Hepatocyte (in vitro differentiated cells): ENCODE data around the gene TPH1. TPM values are rescaled to one million over a fixed set of nuclear protein-coding genes. Genes with fewer than 3 reads are reported as not detected.

Source experiments
- DNase-seq: peaks from one replicate; pipeline ENCODE4 v3.0.0-alpha.2; 2016; ENCODE audit warnings: low spot score
- H2AFZ ChIP-seq: fragments of 200-600 bp; sonication (generic); 2 replicates; pipeline ENCODE4 v1.6.0; 2016; ENCODE audit warnings: antibody characterized with exemption, mild to moderate bottlenecking
- H3K27ac ChIP-seq: fragments of 200-600 bp; sonication (generic); 2 replicates; pipeline ENCODE4 v1.5.1; 2016; ENCODE audit warnings: mild to moderate bottlenecking
- H3K27me3 ChIP-seq: fragments of 200-600 bp; sonication (generic); 2 replicates; pipeline ENCODE4 v1.6.1; 2016
- H3K36me3 ChIP-seq: fragments of 200-600 bp; sonication (generic); replicated peaks from 2 replicates; pipeline ENCODE4 v1.5.1; 2016; ENCODE audit warnings: low read depth; ENCODE audit not compliant: insufficient read depth
- H3K4me1 ChIP-seq: fragments of 200-600 bp; sonication (generic); 2 replicates; pipeline ENCODE4 v1.5.1; 2016; ENCODE audit warnings: mild to moderate bottlenecking, moderate library complexity; ENCODE audit not compliant: insufficient read depth
- H3K4me2 ChIP-seq: fragments of 200-600 bp; sonication (generic); 2 replicates; pipeline ENCODE4 v1.6.0; 2016
- H3K4me3 ChIP-seq: fragments of 200-600 bp; sonication (generic); 2 replicates; pipeline ENCODE4 v1.5.1; 2016; ENCODE audit warnings: mild to moderate bottlenecking
- H3K79me2 ChIP-seq: fragments of 200-600 bp; sonication (generic); 2 replicates; pipeline ENCODE4 v1.6.0; 2017; ENCODE audit warnings: mild to moderate bottlenecking
- H3K9me2 ChIP-seq: fragments of 200-600 bp; sonication (generic); replicated peaks from 2 replicates; pipeline ENCODE4 v1.6.0; 2017; ENCODE audit warnings: mild to moderate bottlenecking; ENCODE audit not compliant: insufficient read depth
- H3K9me3 ChIP-seq: fragments of 200-600 bp; sonication (generic); 2 replicates; pipeline ENCODE4 v1.5.1; 2016; ENCODE audit warnings: low read depth, mild to moderate bottlenecking
- H4K20me1 ChIP-seq: fragments of 200-600 bp; sonication (generic); 2 replicates; pipeline ENCODE4 v1.6.0; 2016; ENCODE audit warnings: mild to moderate bottlenecking; ENCODE audit not compliant: insufficient read depth, poor library complexity, severe bottlenecking
- CTCF ChIP-seq: fragments of 200-600 bp; sonication (generic); IDR thresholded peaks from 2 replicates; pipeline ENCODE4 v1.5.1; 2016; ENCODE audit warnings: antibody characterized with exemption, mild to moderate bottlenecking; ENCODE audit not compliant: poor library complexity
- EZH2 ChIP-seq: fragments of 200-600 bp; sonication (generic); IDR thresholded peaks from 2 replicates; pipeline ENCODE4 v1.6.1; 2016; ENCODE audit warnings: antibody characterized with exemption, mild to moderate bottlenecking, borderline replicate concordance
- EZH2phosphoT487 ChIP-seq: fragments of 200-600 bp; sonication (generic); IDR thresholded peaks from one replicate; pipeline ENCODE4 v1.6.1; 2018; ENCODE audit warnings: antibody characterized with exemption, mild to moderate bottlenecking, low read depth, moderate library complexity; ENCODE audit not compliant: unreplicated experiment, severe bottlenecking
- WGBS: methylation state at CpG from one replicate; pipeline ENCODE4 v1.1.6; 2016; ENCODE audit warnings: low lambda C conversion rate; ENCODE audit errors: missing lambda C conversion rate; 5-methylcytosine and 5-hydroxymethylcytosine counted together
- polyA plus RNA-seq: library from polyadenylated mRNA; unstranded; fragments of >200 nt; fragmentation: Nextera tagmentation; extraction: Ambion mirVana; gene quantifications from 2 replicates; pipeline ENCODE4 v1.2.1, GENCODE V29; 2016
- total RNA-seq: library from RNA; depleted of rRNA; stranded (reverse); fragments of >200 nt; gene quantifications from 2 replicates; pipeline ENCODE4 v1.2.3, GENCODE V29; 2014

TPH1 gene
- total RNA-seq (0.32 and 0.37 TPM in 2 replicates), polyA plus RNA-seq (not detected in 2 replicates)

- H3K9me2 ChIP-seq, result no peaks in the 10 kb centered on the region
- no peaks in the 10 kb centered on the region for H3K79me2 ChIP-seq
- H3K4me2 ChIP-seq, result peak within 1 kb of the TSS; percentile 77
- peaks cover 42% of the 10 kb centered on the region for H3K27me3 ChIP-seq
- H3K4me3 ChIP-seq, result no peak within 1 kb of the TSS
- H3K27ac ChIP-seq, result no peak within 1 kb of the TSS
- WGBS, result 10% methylated on average over 33 of the region's 36 CpGs
- no peaks in the 10 kb centered on the region for H3K36me3 ChIP-seq
- peak within 1 kb of the TSS; percentile 72 for H2AFZ ChIP-seq
- DNase-seq, result peak; percentile 66
- TF ChIP-seq EZH2phosphoT487, result no peak
- TF ChIP-seq EZH2, result peak; percentile 73
- no peak for TF ChIP-seq CTCF
- no peaks in the 10 kb centered on the region for H4K20me1 ChIP-seq
- no peaks in the 10 kb centered on the region for H3K4me1 ChIP-seq
- H3K9me3 ChIP-seq, result no peaks in the 10 kb centered on the region
Observed at GRCh38 chr11:18046116-18046777, at the start of gene TPH1. TSS of gene TPH1 (minus strand) at chr11:18046269. CDS start at chr11:18040762, 5,507 bp downstream.

GRCh38 chr11:18093959-18094358 lies 47.9 kb upstream of the TPH1 start:
- Histone ChIP-seq H2AFZ (no peak overlapping the region), H4K20me1 (no peaks in the 10 kb centered on the region), H3K4me1 (peaks cover 15% of the 10 kb centered on the region), H3K9me3 (no peaks in the 10 kb centered on the region), H3K27ac (peak overlapping the region; percentile 10), H3K36me3 (no peaks in the 10 kb centered on the region), H3K4me2 (peak overlapping the region; percentile 29), H3K27me3 (no peaks in the 10 kb centered on the region), H3K79me2 (no peaks in the 10 kb centered on the region), H3K9me2 (no peaks in the 10 kb centered on the region), H3K4me3 (no peak overlapping the region)
- peak; percentile 16 for DNase-seq
- TF ChIP-seq EZH2 (no peak), EZH2phosphoT487 (no peak), CTCF (no peak)

- no peaks in the 10 kb centered on the region for H3K79me2 ChIP-seq
- no peaks in the 10 kb centered on the region for H3K27me3 ChIP-seq
- no peaks in the 10 kb centered on the region for H4K20me1 ChIP-seq
- no peak overlapping the region for H3K4me3 ChIP-seq
- 93% methylated on average over 2 of the region's 2 CpGs for WGBS
- TF ChIP-seq CTCF, result no peak
- no peak for TF ChIP-seq EZH2phosphoT487
- TF ChIP-seq EZH2, result no peak
- no peaks in the 10 kb centered on the region for H3K9me3 ChIP-seq
- no peaks in the 10 kb centered on the region for H3K9me2 ChIP-seq
- H3K4me1 ChIP-seq, result peaks cover 15% of the 10 kb centered on the region
- no peak overlapping the region for H3K4me2 ChIP-seq
- H3K27ac ChIP-seq, result no peak overlapping the region
- no peak overlapping the region for H2AFZ ChIP-seq
- no peaks in the 10 kb centered on the region for H3K36me3 ChIP-seq
- DNase-seq, result no peak
Observed at GRCh38 chr11:18091731-18092130, 45.7 kb upstream of the TPH1 start.
